A673 (cell line): ENCODE data around the gene LIN9. TPM values are rescaled to one million over a fixed set of nuclear protein-coding genes. Genes with fewer than 3 reads are reported as not detected.

Experiments
- BruUV-seq: library from RNA; stranded (reverse); fragments of 400-500 nt; replicated peaks from 2 replicates; lab custom pipeline; 2021; lab: Mats Ljungman, UMichigan
- CTCF ChIA-PET: fragments of 300-600 bp; sonication (Branson Sonifier 250); formaldehyde crosslinking; loops from one replicate; lab custom pipeline; 2022; ENCODE audit warnings: antibody characterized with exemption; lab: Charles Lee
- POLR2A ChIA-PET: fragments of 300-600 bp; sonication (Branson Sonifier 250); formaldehyde crosslinking; loops from one replicate; lab custom pipeline; 2022; ENCODE audit warnings: antibody characterized with exemption; ENCODE audit not compliant: low non-redundant PET; lab: Charles Lee
- DNase-seq: peaks from one replicate; pipeline ENCODE4 v3.0.0-alpha.2; 2015; ENCODE audit warnings: low spot score
- H3K27ac ChIP-seq: fragments of 200-600 bp; sonication (generic); 2 replicates; pipeline ENCODE4 v1.5.1; 2016; ENCODE audit warnings: mixed run types, low read depth, mild to moderate bottlenecking, mixed read lengths, antibody characterized with exemption, low read length; ENCODE audit not compliant: poor library complexity, severe bottlenecking
- H3K27me3 ChIP-seq: fragments of 200-600 bp; sonication (generic); replicated peaks from 2 replicates; pipeline ENCODE4 v1.6.1; 2017; ENCODE audit warnings: mixed run types, low read depth, mild to moderate bottlenecking, mixed read lengths, antibody characterized with exemption, low read length; ENCODE audit not compliant: insufficient read depth, poor library complexity
- H3K36me3 ChIP-seq: fragments of 200-600 bp; sonication (generic); 2 replicates; pipeline ENCODE4 v1.6.1; 2016; ENCODE audit warnings: mixed run types, mild to moderate bottlenecking, mixed read lengths, antibody characterized with exemption, low read length; ENCODE audit not compliant: insufficient read depth, poor library complexity, severe bottlenecking
- H3K4me1 ChIP-seq: fragments of 200-600 bp; sonication (generic); 2 replicates; pipeline ENCODE4 v1.6.1; 2017; ENCODE audit warnings: mixed run types, mild to moderate bottlenecking, mixed read lengths, antibody characterized with exemption, low read length; ENCODE audit not compliant: insufficient read depth, poor library complexity, severe bottlenecking
- H3K4me3 ChIP-seq: fragments of 200-600 bp; sonication (generic); 2 replicates; pipeline ENCODE4 v1.5.1; 2016; ENCODE audit warnings: low read depth, mixed run types, mild to moderate bottlenecking, mixed read lengths, low read length; ENCODE audit not compliant: poor library complexity, severe bottlenecking
- H3K9me3 ChIP-seq: fragments of 200-600 bp; sonication (generic); 2 replicates; pipeline ENCODE4 v1.6.1; 2016; ENCODE audit warnings: mixed run types, low read depth, mild to moderate bottlenecking, mixed read lengths, antibody characterized with exemption, low read length; ENCODE audit not compliant: poor library complexity, severe bottlenecking
- CTCF ChIP-seq: fragments of 300-800, 200-600 bp; sonication (generic); conservative IDR thresholded peaks from 2 replicates; pipeline ENCODE4 v1.5.1; 2017; ENCODE audit warnings: low read depth, mild to moderate bottlenecking, antibody characterized with exemption, low read length, moderate library complexity, mixed read lengths
- EZH2 ChIP-seq: fragments of 200-600 bp; sonication (generic); IDR thresholded peaks from 2 replicates; pipeline ENCODE4 v1.6.1; 2017; ENCODE audit warnings: borderline replicate concordance, low read depth, mild to moderate bottlenecking, mixed read lengths, antibody characterized with exemption, low read length; ENCODE audit not compliant: poor library complexity, severe bottlenecking
- intact Hi-C: fragments of 100-400 bp; cut with micrococcal nuclease; formaldehyde crosslinking; loops from one replicate; pipeline ENCODE4 v1.10.0; 2022; ENCODE audit not compliant: unreplicated experiment
- total RNA-seq: library from RNA; stranded (reverse); gene quantifications from 2 replicates; pipeline ENCODE4 v1.2.3, GENCODE V29; 2021

The LIN9 gene
- total RNA-seq, 1 experiment from 2014 or later = 20.7 TPM

- Histone ChIP-seq H3K9me3 (no peaks in the 10 kb centered on the region), H3K4me3 (peak within 1 kb of the TSS; percentile 88), H3K27ac (peak within 1 kb of the TSS; percentile 82), H3K4me1 (peaks cover 10% of the 10 kb centered on the region), H3K27me3 (no peaks in the 10 kb centered on the region), H3K36me3 (no peaks in the 10 kb centered on the region)
- intact Hi-C loops = no loop called here
- POLR2A ChIA-PET = no interaction called here
- CTCF ChIA-PET = no interaction called here
- no TSS peak for BruUV-seq
- DNase-seq = peak; percentile 91
- TF ChIP-seq EZH2 = no peak
- no peak for TF ChIP-seq CTCF
Measured at GRCh38 chr1:226186124-226187018, 122.6 kb downstream of the LIN9 start, which contains the start of gene ACBD3. Gene ACBD3, minus strand, starts transcription at chr1:226186741. Its CDS starts 66 bp downstream, at chr1:226186675.

- Histone ChIP-seq H3K4me1 (peaks cover 10% of the 10 kb centered on the region), H3K9me3 (no peaks in the 10 kb centered on the region), H3K4me3 (peak overlapping the region; percentile 88), H3K27ac (peak overlapping the region; percentile 82), H3K36me3 (no peaks in the 10 kb centered on the region), H3K27me3 (no peaks in the 10 kb centered on the region)
- ChIA-PET CTCF (interaction anchor here (0.8 kb wide), 1 partner anchor 37 kb away, joined by 5 read pairs; no protein-coding TSS in a partner anchor), POLR2A (no interaction called here)
- intact Hi-C loops = no loop called here
- no peak for TF ChIP-seq CTCF
- BruUV-seq = TSS peak; percentile 62
- DNase-seq = no peak
Measured at GRCh38 chr1:226185141-226186036, 123.6 kb downstream of the LIN9 start.

GRCh38 chr1:226181996-226182714 lies 126.8 kb downstream of the LIN9 start:
- no TSS peak for BruUV-seq
- TF ChIP-seq CTCF (peak; percentile 51), EZH2 (no peak)
- H3K4me1 ChIP-seq = peaks cover 10% of the 10 kb centered on the region
- no peaks in the 10 kb centered on the region for H3K27me3 ChIP-seq
- peak; percentile 50 for DNase-seq
- H3K27ac ChIP-seq = no peak overlapping the region
- no peak overlapping the region for H3K4me3 ChIP-seq
- CTCF ChIA-PET = no interaction called here
- POLR2A ChIA-PET = no interaction called here
- no peaks in the 10 kb centered on the region for H3K36me3 ChIP-seq
- H3K9me3 ChIP-seq = no peaks in the 10 kb centered on the region
- intact Hi-C loops = no loop called here
